H9 (cell line): ENCODE results near the gene SFMBT2. TPM values are rescaled to one million over a fixed set of nuclear protein-coding genes. Genes with fewer than 3 reads are reported as not detected.

Source experiments
- DNase-seq: peaks from one replicate; pipeline ENCODE4 v3.0.0-alpha.2; 2017
- H2AFZ ChIP-seq: one replicate; pipeline ENCODE4 v1.6.1; 2013; ENCODE audit warnings: mild to moderate bottlenecking, low read length, control low read depth, moderate library complexity
- H2AK5ac ChIP-seq: 2 replicates; pipeline ENCODE4 v1.6.1; 2013; ENCODE audit warnings: low read length, control low read depth, mixed read lengths; ENCODE audit not compliant: insufficient read length
- H2BK120ac ChIP-seq: one replicate; pipeline ENCODE4 v1.6.1; 2013; ENCODE audit warnings: low read depth, mild to moderate bottlenecking, low read length, control low read depth, inconsistent platforms; ENCODE audit not compliant: poor library complexity, severe bottlenecking
- H2BK12ac ChIP-seq: 2 replicates; pipeline ENCODE4 v1.6.1; 2013; ENCODE audit warnings: low read length, control low read depth, mixed read lengths, low read depth; ENCODE audit not compliant: insufficient read length
- H2BK15ac ChIP-seq: 2 replicates; pipeline ENCODE4 v1.6.1; 2013; ENCODE audit warnings: low read depth, low read length, control low read depth
- H2BK20ac ChIP-seq: one replicate; pipeline ENCODE4 v1.6.1; 2013; ENCODE audit warnings: low read depth, mild to moderate bottlenecking, low read length, control low read depth, inconsistent platforms; ENCODE audit not compliant: poor library complexity, severe bottlenecking
- H2BK5ac ChIP-seq: 2 replicates; pipeline ENCODE4 v1.6.1; 2013; ENCODE audit warnings: low read length, control low read depth, mixed read lengths; ENCODE audit not compliant: insufficient read length
- H3K14ac ChIP-seq: 2 replicates; pipeline ENCODE4 v1.6.1; 2013; ENCODE audit warnings: low read length, control low read depth; ENCODE audit not compliant: insufficient read depth
- H3K18ac ChIP-seq: 2 replicates; pipeline ENCODE4 v1.6.1; 2013; ENCODE audit warnings: low read depth, mild to moderate bottlenecking, mixed read lengths, low read length, control low read depth; ENCODE audit not compliant: insufficient read length
- H3K23ac ChIP-seq: 2 replicates; pipeline ENCODE4 v1.6.1; 2013; ENCODE audit warnings: low read length, control low read depth, mixed read lengths, low read depth; ENCODE audit not compliant: insufficient read length
- H3K23me2 ChIP-seq: 2 replicates; pipeline ENCODE4 v1.6.1; 2013; ENCODE audit warnings: low read depth, mild to moderate bottlenecking, mixed read lengths, low read length, control low read depth; ENCODE audit not compliant: insufficient read length, poor library complexity, severe bottlenecking
- H3K27ac ChIP-seq: 2 replicates; pipeline ENCODE4 v1.5.1; 2013; ENCODE audit warnings: low read length, control low read depth, mixed read lengths, low read depth; ENCODE audit not compliant: insufficient read length
- H3K27me3 ChIP-seq: 2 replicates; pipeline ENCODE4 v1.6.1; 2013; ENCODE audit warnings: low read length, control low read depth, inconsistent platforms; ENCODE audit not compliant: insufficient read depth
- H3K4ac ChIP-seq: 2 replicates; pipeline ENCODE4 v1.6.1; 2013; ENCODE audit warnings: low read depth, mild to moderate bottlenecking, control low read depth, inconsistent platforms, low read length, moderate library complexity
- H3K4me1 ChIP-seq: 2 replicates; pipeline ENCODE4 v1.6.1; 2013; ENCODE audit warnings: low read length, control low read depth, inconsistent platforms; ENCODE audit not compliant: insufficient read depth
- H3K4me2 ChIP-seq: 2 replicates; pipeline ENCODE4 v1.6.1; 2013; ENCODE audit warnings: low read length, control low read depth, mixed read lengths; ENCODE audit not compliant: insufficient read length, insufficient read depth
- H3K56ac ChIP-seq: 2 replicates; pipeline ENCODE4 v1.6.1; 2013; ENCODE audit warnings: low read depth, mild to moderate bottlenecking, mixed read lengths, low read length, control low read depth; ENCODE audit not compliant: insufficient read length
- H3K79me1 ChIP-seq: 2 replicates; pipeline ENCODE4 v1.6.1; 2013; ENCODE audit warnings: low read depth, mild to moderate bottlenecking, moderate library complexity, low read length, control low read depth, inconsistent platforms; ENCODE audit not compliant: insufficient read depth, poor library complexity, severe bottlenecking
- H3K79me2 ChIP-seq: 2 replicates; pipeline ENCODE4 v1.6.1; 2013; ENCODE audit warnings: low read length, control low read depth, inconsistent platforms; ENCODE audit not compliant: insufficient read depth
- H3K9ac ChIP-seq: 2 replicates; pipeline ENCODE4 v1.6.1; 2013; ENCODE audit warnings: low read length, control low read depth, mixed read lengths; ENCODE audit not compliant: insufficient read length; ENCODE audit errors: extremely low read depth
- H3K9me3 ChIP-seq: one replicate; pipeline ENCODE4 v1.6.1; 2013; ENCODE audit warnings: low read depth, low read length, inconsistent platforms; ENCODE audit not compliant: control insufficient read depth
- H3T11ph ChIP-seq: one replicate; pipeline ENCODE4 v1.6.1; 2013; ENCODE audit warnings: mild to moderate bottlenecking, low read length, control low read depth, inconsistent platforms
- H4K20me1 ChIP-seq: one replicate; pipeline ENCODE4 v1.6.1; 2013; ENCODE audit not compliant: control insufficient read depth, insufficient read length, insufficient read depth
- H4K5ac ChIP-seq: 2 replicates; pipeline ENCODE4 v1.6.1; 2013; ENCODE audit warnings: low read depth, mild to moderate bottlenecking, mixed read lengths, low read length, control low read depth; ENCODE audit not compliant: insufficient read length
- H4K8ac ChIP-seq: replicated peaks from 2 replicates; pipeline ENCODE4 v1.6.1; 2013; ENCODE audit warnings: low read length, control low read depth, mixed read lengths, low read depth; ENCODE audit not compliant: insufficient read length
- H4K91ac ChIP-seq: 2 replicates; pipeline ENCODE4 v1.6.1; 2013; ENCODE audit warnings: low read depth, mild to moderate bottlenecking, moderate library complexity, mixed read lengths, low read length, control low read depth; ENCODE audit not compliant: insufficient read length
- H3K27ac Mint-ChIP-seq, 3 experiments: 2 replicates in 2 of 3; 3 replicates in 1 of 3; pipeline ENCODE4 v1.8.0; 2020 to 2021; ENCODE audit warnings: mixed read lengths in 3 of 3, mild to moderate bottlenecking in 1 of 3, moderate library complexity in 1 of 3
- H3K27me3 Mint-ChIP-seq: 2 replicates; pipeline ENCODE4 v1.8.0; 2021; ENCODE audit warnings: low read depth, mild to moderate bottlenecking, moderate library complexity, mixed read lengths
- H3K36me3 Mint-ChIP-seq, 3 experiments: 2 replicates in 2 of 3; 3 replicates in 1 of 3; pipeline ENCODE4 v1.8.0; 2020 to 2021; ENCODE audit warnings: low read depth in 3 of 3, mixed read lengths in 3 of 3; ENCODE audit not compliant: insufficient read depth in 1 of 3
- H3K4me1 Mint-ChIP-seq, 2 experiments: 2 replicates each; pipeline ENCODE4 v1.8.0; 2020; ENCODE audit warnings: mixed read lengths in 2 of 2
- H3K4me3 Mint-ChIP-seq, 2 experiments: 2 replicates in 1 of 2; 3 replicates in 1 of 2; pipeline ENCODE4 v1.8.0; 2020 to 2021; ENCODE audit warnings: mild to moderate bottlenecking in 2 of 2, mixed read lengths in 2 of 2, moderate library complexity in 1 of 2
- H3K9me3 Mint-ChIP-seq, 2 experiments: 2 replicates in 1 of 2; 3 replicates in 1 of 2; pipeline ENCODE4 v1.8.0; 2020; ENCODE audit warnings: mild to moderate bottlenecking in 2 of 2, mixed read lengths in 2 of 2, moderate library complexity in 1 of 2
- WGBS: extraction: QIAGEN DNeasy Blood & Tissue Kit; methylation state at CpG from one replicate; pipeline ENCODE4 v1.1.7; 2013; ENCODE audit warnings: missing lambda C conversion rate, low lambda C conversion rate, mixed read lengths; ENCODE audit not compliant: insufficient read length; ENCODE audit errors: extremely low coverage; 5-methylcytosine and 5-hydroxymethylcytosine counted together
- total RNA-seq: library from RNA; stranded (reverse); gene quantifications from 2 replicates; pipeline ENCODE4 v1.2.1, GENCODE V29; 2021
- TF ChIP-seq, protein P1 (sequence below): fragments of 200-600 bp; sonication (generic); conservative IDR thresholded peaks from 3 replicates; pipeline ENCODE4 v1.8.0; 2021; ENCODE audit warnings: antibody characterized with exemption, mild to moderate bottlenecking

The SFMBT2 gene
- total RNA-seq, 1 experiment from 2014 or later: 5.3 TPM

GRCh38 chr10:7419998-7420397, 9.2 kb upstream of the SFMBT2 start:
- H3K4me1 Mint-ChIP-seq: peaks cover 30 to 31% of the 10 kb centered on the region in 2 experiments
- no peak overlapping the region for H2AK5ac ChIP-seq
- no peak overlapping the region for H3K9ac ChIP-seq
- H3K23ac ChIP-seq: no peak overlapping the region
- no peaks in the 10 kb centered on the region for H3K79me2 ChIP-seq
- no peak overlapping the region for H2AFZ ChIP-seq
- WGBS: no CpG with 5 or more reads among the region's 8 CpGs
- H3K27me3 ChIP-seq: no peaks in the 10 kb centered on the region
- no peak for DNase-seq
- H3K14ac ChIP-seq: no peak overlapping the region
- H2BK20ac ChIP-seq: no peak overlapping the region
- no peak overlapping the region for H3K27ac ChIP-seq
- no peak overlapping the region for H4K91ac ChIP-seq
- H3K23me2 ChIP-seq: no peaks in the 10 kb centered on the region
- no peaks in the 10 kb centered on the region for H4K20me1 ChIP-seq
- H3K18ac ChIP-seq: no peak overlapping the region
- H3K4ac ChIP-seq: no peak overlapping the region
- no peak overlapping the region for H3T11ph ChIP-seq
- H3K9me3 Mint-ChIP-seq: peaks cover 0 to 6% of the 10 kb centered on the region in 2 experiments; a peak in 2 of 5 replicates
- no peaks in the 10 kb centered on the region for H3K79me1 ChIP-seq
- H3K27ac Mint-ChIP-seq: no peak overlapping the region
- no peak overlapping the region for H2BK12ac ChIP-seq
- H3K4me2 ChIP-seq: no peak overlapping the region
- peaks cover 3% of the 10 kb centered on the region; the same call in 1 of the 2 replicates for H3K4me1 ChIP-seq
- no peak overlapping the region for H2BK120ac ChIP-seq
- H2BK5ac ChIP-seq: no peak overlapping the region
- 0 out of 7 replicates have a peak, but pooled peaks cover 0 to 6% (median 0%) of the 10 kb centered on the region in 3 experiments for H3K36me3 Mint-ChIP-seq
- H3K27me3 Mint-ChIP-seq: peaks cover 72% of the 10 kb centered on the region
- H3K4me3 Mint-ChIP-seq: no peak overlapping the region
- no peak overlapping the region for H4K5ac ChIP-seq
- no peak overlapping the region for H4K8ac ChIP-seq
- TF ChIP-seq, protein P1, sequence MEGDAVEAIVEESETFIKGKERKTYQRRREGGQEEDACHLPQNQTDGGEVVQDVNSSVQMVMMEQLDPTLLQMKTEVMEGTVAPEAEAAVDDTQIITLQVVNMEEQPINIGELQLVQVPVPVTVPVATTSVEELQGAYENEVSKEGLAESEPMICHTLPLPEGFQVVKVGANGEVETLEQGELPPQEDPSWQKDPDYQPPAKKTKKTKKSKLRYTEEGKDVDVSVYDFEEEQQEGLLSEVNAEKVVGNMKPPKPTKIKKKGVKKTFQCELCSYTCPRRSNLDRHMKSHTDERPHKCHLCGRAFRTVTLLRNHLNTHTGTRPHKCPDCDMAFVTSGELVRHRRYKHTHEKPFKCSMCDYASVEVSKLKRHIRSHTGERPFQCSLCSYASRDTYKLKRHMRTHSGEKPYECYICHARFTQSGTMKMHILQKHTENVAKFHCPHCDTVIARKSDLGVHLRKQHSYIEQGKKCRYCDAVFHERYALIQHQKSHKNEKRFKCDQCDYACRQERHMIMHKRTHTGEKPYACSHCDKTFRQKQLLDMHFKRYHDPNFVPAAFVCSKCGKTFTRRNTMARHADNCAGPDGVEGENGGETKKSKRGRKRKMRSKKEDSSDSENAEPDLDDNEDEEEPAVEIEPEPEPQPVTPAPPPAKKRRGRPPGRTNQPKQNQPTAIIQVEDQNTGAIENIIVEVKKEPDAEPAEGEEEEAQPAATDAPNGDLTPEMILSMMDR: no peak
- H2BK15ac ChIP-seq: no peak overlapping the region
- no peaks in the 10 kb centered on the region for H3K9me3 ChIP-seq
- no peak overlapping the region for H3K56ac ChIP-seq
